GDM1 (cell line): ENCODE measurements around the gene NAP1L3.

Experiments used
- DNase-seq: peaks from one replicate; lab custom pipeline; 2025; lab: John Stamatoyannopoulos, UW

NAP1L3 gene

GRCh38 chrX:93673056-93673868, at the start of gene NAP1L3:
NAP1L3 (minus strand) TSS chrX:93673578; CDS start chrX:93673304, 274 bp downstream.
- no peak for DNase-seq

- DNase-seq, result no peak
Measured at GRCh38 chrX:93711076-93711475, 37.7 kb upstream of the NAP1L3 start.

- DNase-seq, result no peak
Measured at GRCh38 chrX:93703701-93704100, 30.3 kb upstream of the NAP1L3 start.

GRCh38 chrX:93695981-93696380, 22.6 kb upstream of the NAP1L3 start:
- DNase-seq, result no peak

- DNase-seq, result no peak
Measured at GRCh38 chrX:93673869-93674271, 492 bp upstream of the NAP1L3 start, which contains the start of gene FAM133A. FAM133A (plus strand) TSS chrX:93674206; CDS start chrX:93709420, 35,214 bp downstream.

- DNase-seq, result no peak
Measured at GRCh38 chrX:93660575-93660974, 12.8 kb downstream of the NAP1L3 start.

- DNase-seq, result no peak
Measured at GRCh38 chrX:93649381-93649780, 24.0 kb downstream of the NAP1L3 start.

- no peak for DNase-seq
Measured at GRCh38 chrX:93637591-93637990, 35.8 kb downstream of the NAP1L3 start.
